Amniotic epithelial cell (primary cell): Measurements from ENCODE around the gene RUFY3.
A peak's percentile ranks its signal among the peaks of the same experiment; 100 is the strongest.
"Not testable (repeated sequence)": the region's sequence is repeated elsewhere in the genome, so short reads cannot be mapped to it uniquely, and the experiment has no call there.

Experiments used
- DNase-seq: peaks from one replicate; pipeline ENCODE4 v3.0.0-alpha.2; 2010; ENCODE audit warnings: low read depth

The RUFY3 gene

GRCh38 chr4:70705183-70706043, 16.4 kb upstream of the RUFY3 start:
- peak; percentile 50 for DNase-seq

- no peak for DNase-seq
These were observed 15.7 kb upstream of the RUFY3 start for GRCh38 chr4:70706044-70706461.

GRCh38 chr4:70706516-70706915, 15.2 kb upstream of the RUFY3 start:
- DNase-seq, result no peak

GRCh38 chr4:70709611-70710205, 12.1 kb upstream of the RUFY3 start:
- DNase-seq, result no peak

GRCh38 chr4:70711599-70711998, 10.2 kb upstream of the RUFY3 start:
- DNase-seq, result no peak

- DNase-seq, result no peak
These were observed 9.6 kb upstream of the RUFY3 start for GRCh38 chr4:70712150-70712549.

GRCh38 chr4:70712604-70713452, 8.9 kb upstream of the RUFY3 start:
- DNase-seq, result no peak

GRCh38 chr4:70713453-70714078, 8.2 kb upstream of the RUFY3 start:
- DNase-seq, result no peak

GRCh38 chr4:70714079-70714887, 7.5 kb upstream of the RUFY3 start:
- peak; percentile 36 for DNase-seq

GRCh38 chr4:70715097-70715496, 6.7 kb upstream of the RUFY3 start:
- DNase-seq, result peak; percentile 30

GRCh38 chr4:70718811-70719604, 2.8 kb upstream of the RUFY3 start:
- DNase-seq, result peak; percentile 33

GRCh38 chr4:70722199-70722791, 531 bp downstream of the RUFY3 start:
- peak; percentile 77 for DNase-seq

GRCh38 chr4:70724463-70724862, 2.7 kb downstream of the RUFY3 start:
- DNase-seq, result no peak

GRCh38 chr4:70725633-70726032, 3.9 kb downstream of the RUFY3 start:
- no peak for DNase-seq

- not testable (repeated sequence) for DNase-seq
These were observed 4.8 kb downstream of the RUFY3 start for GRCh38 chr4:70726515-70726914.

- DNase-seq, result no peak
These were observed 6.3 kb downstream of the RUFY3 start for GRCh38 chr4:70728091-70728490.

GRCh38 chr4:70732878-70733277, 11.1 kb downstream of the RUFY3 start:
- not testable (repeated sequence) for DNase-seq

- DNase-seq, result peak; percentile 76
These were observed 12.6 kb downstream of the RUFY3 start for GRCh38 chr4:70734168-70734954.

- DNase-seq, result no peak
These were observed 13.2 kb downstream of the RUFY3 start for GRCh38 chr4:70734971-70735370.
